Duodenal mucosa (tissue), 2 donors: Measurements from ENCODE around the gene ASTN2.

Source experiments
- H3K27ac ChIP-seq: one replicate; pipeline ENCODE4 v1.7.0; 2013; ENCODE audit warnings: low read depth, low read length
- H3K27me3 ChIP-seq, 2 donors: one replicate each; pipeline ENCODE4 v1.7.0; 2013; ENCODE audit warnings: low read length in 2 of 2, control low read depth in 1 of 2; ENCODE audit not compliant: insufficient read depth in 2 of 2, control insufficient read depth in 1 of 2
- H3K36me3 ChIP-seq, 2 donors: one replicate each; pipeline ENCODE4 v1.7.0; 2013; ENCODE audit warnings: low read length in 2 of 2, control low read depth in 1 of 2; ENCODE audit not compliant: insufficient read depth in 2 of 2, control insufficient read depth in 1 of 2
- H3K4me1 ChIP-seq, 2 donors: one replicate each; pipeline ENCODE4 v1.7.0; 2013; ENCODE audit warnings: low read length in 2 of 2, control low read depth in 1 of 2; ENCODE audit not compliant: insufficient read depth in 2 of 2, control insufficient read depth in 1 of 2
- H3K4me3 ChIP-seq, 2 donors: one replicate each; pipeline ENCODE4 v1.7.0; 2013; ENCODE audit warnings: low read length in 2 of 2, low read depth in 1 of 2
- H3K9ac ChIP-seq, 2 donors: one replicate each; pipeline ENCODE4 v1.7.0; 2013; ENCODE audit warnings: low read length in 2 of 2, low read depth in 1 of 2
- H3K9me3 ChIP-seq, 2 donors: one replicate each; pipeline ENCODE4 v1.7.0; 2013; ENCODE audit warnings: low read length in 2 of 2, control low read depth in 1 of 2; ENCODE audit not compliant: control insufficient read depth in 1 of 2

The ASTN2 gene

DNA sequence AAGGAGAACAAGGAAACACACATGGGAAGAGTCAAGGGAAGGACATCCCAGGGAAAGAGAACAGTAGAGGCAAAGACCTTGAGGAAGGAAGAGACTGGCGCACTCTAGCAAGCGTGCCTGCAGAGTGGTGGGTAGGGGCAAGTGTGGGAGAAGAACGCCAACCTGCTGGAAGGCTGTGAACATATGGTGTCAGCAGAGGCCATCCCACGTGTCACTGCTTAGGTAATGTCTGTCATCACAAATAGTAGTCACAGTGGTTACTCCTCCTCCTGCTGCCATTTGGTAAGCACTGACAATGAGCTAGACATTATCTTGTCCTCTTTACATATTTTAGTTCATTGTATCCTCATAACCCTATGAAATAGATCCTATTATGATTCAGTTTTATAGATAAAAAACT lies 934.2 kb downstream of the ASTN2 start:
- Histone ChIP-seq H3K9me3 (no peaks in the 10 kb centered on the region), H3K27ac (no peak overlapping the region), H3K36me3 (no peaks in the 10 kb centered on the region), H3K9ac (no peak overlapping the region), H3K27me3 (no peaks in the 10 kb centered on the region), H3K4me1 (no peaks in the 10 kb centered on the region), H3K4me3 (no peak overlapping the region)

DNA sequence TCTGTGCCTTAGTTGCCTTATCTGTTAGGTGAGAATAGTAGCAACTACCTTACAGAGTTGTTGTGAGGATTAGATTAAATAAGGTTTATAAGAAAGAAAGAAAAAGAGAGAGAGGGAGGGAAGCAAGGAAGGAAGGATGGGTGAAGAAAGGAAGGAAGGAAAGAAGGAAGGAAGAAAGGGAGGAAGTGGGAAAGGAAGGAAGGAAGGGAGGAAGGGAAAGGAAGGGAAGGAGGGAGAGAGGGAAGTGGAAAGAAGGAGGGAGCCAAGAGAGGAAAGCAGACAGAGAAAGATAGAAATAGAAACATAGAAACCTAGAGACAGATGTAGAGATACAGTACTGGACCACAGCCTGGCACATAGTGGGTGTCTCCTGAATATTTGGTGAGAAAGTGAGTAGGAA lies 934.9 kb downstream of the ASTN2 start:
- Histone ChIP-seq H3K9ac (no peak overlapping the region), H3K27me3 (no peaks in the 10 kb centered on the region), H3K9me3 (no peaks in the 10 kb centered on the region), H3K4me1 (no peaks in the 10 kb centered on the region), H3K36me3 (no peaks in the 10 kb centered on the region), H3K27ac (no peak overlapping the region), H3K4me3 (no peak overlapping the region)

DNA sequence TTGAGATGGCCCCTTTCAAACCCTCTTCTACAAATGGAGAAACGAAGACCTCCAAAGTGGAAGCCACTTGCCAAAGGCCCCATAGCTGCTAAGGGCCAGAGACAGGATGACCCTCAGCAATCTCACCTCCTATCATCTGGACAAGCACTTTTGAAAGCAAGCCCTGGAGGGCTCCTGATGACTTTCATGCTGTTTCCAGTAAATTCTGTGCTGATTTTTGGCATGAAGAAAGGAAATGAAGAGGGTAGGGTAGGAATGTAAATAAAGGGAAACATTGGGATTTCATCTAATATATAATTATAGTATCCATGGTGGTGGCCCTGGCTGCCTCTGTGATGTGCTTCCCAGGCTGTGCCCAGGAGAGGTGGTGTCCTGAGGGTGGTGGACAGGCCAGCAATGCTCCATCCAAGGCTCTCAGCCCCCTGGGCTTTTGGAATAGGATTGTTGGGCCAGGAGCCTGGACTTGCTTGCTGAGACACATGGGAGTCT lies 935.8 kb downstream of the ASTN2 start:
- Histone ChIP-seq H3K36me3 (no peaks in the 10 kb centered on the region), H3K27ac (no peak overlapping the region), H3K27me3 (no peaks in the 10 kb centered on the region), H3K4me1 (no peaks in the 10 kb centered on the region), H3K9me3 (no peaks in the 10 kb centered on the region), H3K9ac (no peak overlapping the region), H3K4me3 (no peak overlapping the region)

DNA sequence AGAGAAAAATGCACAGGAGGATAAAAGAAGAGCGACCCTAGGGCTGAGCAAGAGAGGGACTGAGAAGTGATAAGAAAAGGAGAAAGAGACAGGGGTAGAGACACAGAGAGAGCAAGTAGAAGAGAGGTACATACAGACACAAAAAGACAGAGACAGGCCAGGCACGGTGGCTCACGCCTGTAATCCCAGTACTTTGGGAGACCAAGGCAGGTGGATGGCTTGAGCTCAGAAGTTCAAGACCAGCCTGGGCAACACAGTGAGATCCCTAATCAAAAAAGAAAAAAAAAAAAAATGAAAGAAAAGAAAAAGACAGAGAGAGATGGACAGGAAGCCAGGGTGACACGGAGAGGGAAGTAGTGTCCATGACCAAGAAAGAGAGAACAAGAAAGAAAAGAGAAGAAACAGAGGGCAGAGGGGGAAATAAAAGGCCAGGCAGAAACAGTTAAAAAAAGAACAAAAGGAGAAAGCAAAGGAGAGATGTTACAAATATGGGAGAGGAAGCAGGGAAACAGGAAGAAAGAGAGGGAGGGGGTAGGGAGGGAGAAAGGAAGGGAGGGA lies 937.2 kb downstream of the ASTN2 start:
- Histone ChIP-seq H3K27me3 (no peaks in the 10 kb centered on the region), H3K27ac (no peak overlapping the region), H3K9ac (no peak overlapping the region), H3K4me3 (no peak overlapping the region), H3K9me3 (no peaks in the 10 kb centered on the region), H3K36me3 (no peaks in the 10 kb centered on the region), H3K4me1 (no peaks in the 10 kb centered on the region)

DNA sequence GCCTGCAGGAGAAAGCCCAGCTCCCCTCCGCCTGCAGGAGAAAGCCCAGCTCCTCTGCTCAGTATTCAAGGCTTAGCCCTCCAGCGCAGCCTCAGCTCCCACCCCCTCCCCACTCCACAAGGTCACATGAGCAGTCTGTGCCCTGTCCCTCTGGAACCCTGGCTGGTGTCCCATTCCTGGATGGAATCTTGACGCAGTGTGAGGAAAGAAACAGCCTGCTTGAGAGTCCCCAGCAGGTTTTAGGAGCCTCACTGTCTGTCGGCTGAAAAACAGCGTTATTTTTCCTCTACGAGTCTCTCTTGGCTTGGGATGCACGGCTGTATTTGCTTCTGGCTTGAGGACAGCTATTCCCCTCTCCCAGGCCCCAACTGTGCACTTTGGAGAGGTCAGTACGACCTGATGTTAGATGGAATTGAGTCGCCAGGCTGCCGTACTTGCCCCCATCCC lies 937.9 kb downstream of the ASTN2 start:
- Histone ChIP-seq H3K9me3 (no peaks in the 10 kb centered on the region), H3K36me3 (no peaks in the 10 kb centered on the region), H3K9ac (no peak overlapping the region), H3K4me1 (no peaks in the 10 kb centered on the region), H3K4me3 (no peak overlapping the region), H3K27ac (no peak overlapping the region), H3K27me3 (no peaks in the 10 kb centered on the region)

DNA sequence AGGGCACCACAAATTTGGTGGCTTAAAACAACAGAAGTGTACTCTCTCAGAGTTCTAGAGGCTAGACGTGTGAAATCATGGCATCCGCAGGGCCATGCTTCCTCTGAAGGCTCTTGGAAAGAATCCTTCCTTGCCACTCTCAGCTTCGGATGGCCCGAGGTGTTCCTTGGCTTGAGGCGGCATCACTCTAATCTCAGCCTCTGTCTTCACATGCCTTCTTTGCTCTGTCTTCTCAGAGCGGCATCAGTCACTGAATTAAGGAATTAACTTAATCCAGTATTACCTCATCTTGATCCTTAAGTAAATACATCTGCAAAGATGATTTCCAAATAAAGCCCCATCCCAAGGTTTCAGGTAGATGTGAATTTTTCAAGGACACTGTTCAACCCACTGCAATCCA lies 938.9 kb downstream of the ASTN2 start:
- Histone ChIP-seq H3K27ac (no peak overlapping the region), H3K4me3 (no peak overlapping the region), H3K9ac (no peak overlapping the region), H3K9me3 (no peaks in the 10 kb centered on the region), H3K4me1 (no peaks in the 10 kb centered on the region), H3K36me3 (no peaks in the 10 kb centered on the region), H3K27me3 (no peaks in the 10 kb centered on the region)

DNA sequence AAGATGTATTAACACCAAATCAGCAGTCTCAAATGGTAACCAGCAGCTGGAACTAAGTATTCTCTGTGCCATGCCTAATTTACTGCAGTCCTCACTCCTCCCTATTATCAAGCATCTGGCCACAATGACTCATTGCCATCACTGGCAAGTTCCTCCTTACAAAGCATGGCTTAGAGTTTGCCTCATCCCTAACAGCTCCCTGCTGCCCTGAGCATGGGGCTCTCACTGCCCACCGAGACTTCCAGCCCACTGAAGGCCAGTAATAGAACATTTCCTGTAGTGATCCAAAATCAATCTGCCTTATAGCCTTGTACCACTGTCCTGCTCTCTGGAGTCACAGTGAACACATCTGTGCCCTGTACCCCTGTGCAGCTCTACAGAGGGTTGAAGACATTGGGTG lies 939.7 kb downstream of the ASTN2 start:
- Histone ChIP-seq H3K4me3 (no peak overlapping the region), H3K27ac (no peak overlapping the region), H3K9ac (no peak overlapping the region), H3K36me3 (no peaks in the 10 kb centered on the region), H3K27me3 (no peaks in the 10 kb centered on the region), H3K4me1 (no peaks in the 10 kb centered on the region), H3K9me3 (no peaks in the 10 kb centered on the region)

DNA sequence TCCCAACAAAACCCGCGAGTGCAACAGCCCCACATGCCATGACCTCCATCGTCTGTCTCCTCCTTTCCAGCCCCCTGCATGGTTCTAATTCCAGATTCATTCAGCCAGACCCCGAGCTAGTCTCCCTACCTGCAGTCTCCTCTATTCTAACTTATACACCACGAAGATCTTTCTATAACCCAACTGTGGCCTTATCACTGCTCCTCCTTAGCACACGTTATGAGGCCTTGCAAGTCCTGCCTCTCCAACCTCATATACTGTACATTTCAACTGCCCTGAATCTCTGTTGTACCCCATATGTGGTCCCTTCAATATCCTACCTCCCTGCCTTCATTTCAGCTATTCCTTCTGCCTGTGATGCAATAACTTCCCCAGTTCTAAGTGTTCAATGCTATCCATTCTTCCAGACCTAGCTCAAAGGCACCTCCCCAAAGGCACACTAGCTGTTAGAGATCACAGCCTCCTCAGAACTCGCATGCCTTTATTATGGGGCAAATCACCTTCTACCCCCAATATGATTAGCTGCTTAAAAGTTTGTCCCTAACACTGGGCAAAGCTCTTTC lies 942.8 kb downstream of the ASTN2 start:
- H3K9ac ChIP-seq = no peak overlapping the region
- H3K4me1 ChIP-seq = no peaks in the 10 kb centered on the region
- no peaks in the 10 kb centered on the region for H3K9me3 ChIP-seq
- no peaks in the 10 kb centered on the region for H3K36me3 ChIP-seq
- H3K27me3 ChIP-seq = no peaks in the 10 kb centered on the region
- no peak overlapping the region for H3K4me3 ChIP-seq
- H3K27ac ChIP-seq = no peak overlapping the region

DNA sequence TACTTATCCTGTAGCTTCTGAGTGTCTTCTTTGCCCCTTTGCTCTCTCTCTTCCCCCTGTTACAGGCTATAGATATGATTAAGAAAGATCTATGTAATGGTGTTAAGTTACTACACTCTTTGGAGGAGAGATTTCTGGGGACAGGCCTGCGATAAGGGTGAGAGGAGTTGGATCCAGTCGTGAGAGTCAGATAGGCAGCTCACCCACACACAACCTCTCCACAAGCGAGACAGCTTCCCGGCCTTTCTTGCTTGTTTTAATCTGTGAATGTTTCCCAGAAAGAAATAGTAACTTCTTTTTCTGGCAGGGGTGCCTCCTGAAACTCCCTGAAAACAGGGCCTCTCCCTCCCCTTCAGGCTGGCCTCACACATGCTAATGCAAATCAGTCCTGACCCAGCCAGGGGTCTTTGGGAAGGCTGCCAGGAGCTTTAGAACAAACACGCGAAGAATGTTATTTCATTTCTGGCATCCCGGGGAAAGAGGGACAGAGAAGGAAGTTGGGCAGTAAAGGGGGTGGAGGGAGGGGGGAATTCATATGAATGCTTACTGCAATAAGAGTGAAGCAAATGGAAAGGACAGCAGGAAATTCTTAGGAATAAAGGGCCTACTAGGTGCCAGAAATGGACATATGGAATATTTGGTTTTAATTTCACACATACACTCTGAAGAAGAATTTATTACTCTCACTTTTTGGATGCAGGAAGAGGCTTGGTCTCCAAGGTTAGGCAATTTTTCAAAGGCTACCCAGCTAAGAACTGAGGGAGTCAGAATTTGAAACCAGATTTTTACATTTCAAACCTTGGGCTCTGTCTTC lies 943.6 kb downstream of the ASTN2 start:
- no peaks in the 10 kb centered on the region for H3K36me3 ChIP-seq
- H3K9ac ChIP-seq = no peak overlapping the region
- no peaks in the 10 kb centered on the region for H3K27me3 ChIP-seq
- no peaks in the 10 kb centered on the region for H3K4me1 ChIP-seq
- H3K9me3 ChIP-seq = no peaks in the 10 kb centered on the region
- no peak overlapping the region for H3K27ac ChIP-seq
- no peak overlapping the region for H3K4me3 ChIP-seq

DNA sequence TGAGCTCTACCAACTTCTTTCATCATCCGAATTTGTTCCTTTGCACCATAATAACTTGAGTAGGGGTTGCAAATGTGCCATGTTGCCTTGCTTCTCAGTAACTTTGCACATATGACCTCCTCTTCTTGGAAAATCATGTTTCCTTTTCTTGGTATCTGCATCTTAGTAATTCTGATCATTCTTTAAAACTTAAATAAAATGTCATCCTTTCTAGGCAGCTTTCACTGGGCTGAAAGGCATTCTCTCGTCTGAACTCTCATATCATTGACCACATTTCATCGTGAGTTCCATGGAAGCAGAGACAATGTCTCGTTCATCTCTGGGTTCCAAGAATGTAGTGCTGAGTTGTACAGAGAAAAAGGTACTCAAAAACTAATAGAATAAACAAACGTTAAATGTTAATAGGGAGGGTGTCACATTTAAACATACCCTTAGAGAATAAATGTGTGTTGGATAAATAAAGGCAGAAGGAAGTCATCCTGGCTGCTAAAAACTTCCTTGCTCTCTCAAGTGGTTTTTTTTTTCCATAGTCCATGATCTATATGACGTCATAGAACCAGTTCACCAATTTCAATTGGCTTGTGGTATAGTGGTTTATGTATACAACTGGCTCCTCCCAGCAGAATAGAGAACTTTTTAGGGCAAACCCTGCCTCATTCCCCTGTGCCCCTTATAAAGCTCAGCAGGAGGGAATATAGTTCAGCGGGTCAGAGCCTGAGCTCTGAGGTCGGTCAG lies 945.9 kb downstream of the ASTN2 start:
- H3K4me1 ChIP-seq = no peaks in the 10 kb centered on the region
- H3K36me3 ChIP-seq = no peaks in the 10 kb centered on the region
- H3K4me3 ChIP-seq = no peak overlapping the region
- H3K27me3 ChIP-seq = no peaks in the 10 kb centered on the region
- H3K27ac ChIP-seq = no peak overlapping the region
- no peak overlapping the region for H3K9ac ChIP-seq
- no peaks in the 10 kb centered on the region for H3K9me3 ChIP-seq
